ENCODE data around the gene LCOR. TPM values are rescaled to one million over a fixed set of nuclear protein-coding genes. Genes with fewer than 3 reads are reported as not detected.

LCOR gene
- total and polyA plus RNA-seq, 2 donors (not counting 1 experiment from before 2014, with no cell fraction given) = 15.0 to 15.7 TPM

- Histone ChIP-seq H3K4me1 (ENCODE audit: control insufficient read depth, extremely low read depth, insufficient read depth, low read length) (peaks cover 5% of the 10 kb centered on the region), H3K36me3 (ENCODE audit: control insufficient read depth, insufficient read depth, low read length) (no peaks in the 10 kb centered on the region), H3K27me3 (ENCODE audit: control insufficient read depth, insufficient read depth, low read length) (no peaks in the 10 kb centered on the region), H3K4me3 (replicated peaks in 1 of 4; ENCODE audit: control extremely low read depth in 1 of 4, insufficient read depth in 1 of 4, low read depth in 3 of 4, low read length in 4 of 4) (peak overlapping the region in 2 of 4 experiments; percentile 31 to 33), H3K9ac (ENCODE audit: insufficient read depth, low read length) (no peak overlapping the region), H3K9me3 (ENCODE audit: control insufficient read depth, insufficient read depth, low read depth, low read length) (no peaks in the 10 kb centered on the region), H2AFZ (ENCODE audit: low read length) (no peak overlapping the region), H3K79me2 (ENCODE audit: control insufficient read depth, insufficient read depth, low read length) (no peaks in the 10 kb centered on the region), H4K20me1 (ENCODE audit: control insufficient read depth, extremely low read depth, insufficient read depth, low read length) (no peaks in the 10 kb centered on the region), H3K27ac (ENCODE audit: insufficient read depth, low read length) (peak overlapping the region; percentile 71), H3K4me2 (ENCODE audit: extremely low read depth, insufficient read depth, low read length) (peak overlapping the region; percentile 83)
- TF ChIP-seq EZH2 (IDR thresholded peaks at IDR 0.05; ENCODE audit: low read length, missing control alignments) = no peak
- TF ChIP-seq CTCF (conservative IDR thresholded peaks at IDR 0.05 in 1 of 2, IDR thresholded peaks at IDR 0.05 in 1 of 2; ENCODE audit: low read depth in 1 of 2, low read length in 2 of 2) = no peak
- peak; percentile 58 to 59 for DNase-seq (ENCODE audit: low read depth in 2 of 2)
Measured at GRCh38 chr10:97023401-97024167, 191.5 kb downstream of the LCOR start.

GRCh38 chr10:97024168-97025073 lies 192.3 kb downstream of the LCOR start:
- H3K27me3 ChIP-seq (ENCODE audit: control insufficient read depth, insufficient read depth, low read length) = no peaks in the 10 kb centered on the region
- DNase-seq (ENCODE audit: low read depth in 2 of 2) = peak; percentile 76 to 89
- H3K9me3 ChIP-seq (ENCODE audit: control insufficient read depth, insufficient read depth, low read depth, low read length) = no peaks in the 10 kb centered on the region
- H3K36me3 ChIP-seq (ENCODE audit: control insufficient read depth, insufficient read depth, low read length) = no peaks in the 10 kb centered on the region
- peak overlapping the region; percentile 71 for H3K27ac ChIP-seq (ENCODE audit: insufficient read depth, low read length)
- peak overlapping the region in 2 of 4 experiments; percentile 31 to 33 for H3K4me3 ChIP-seq (replicated peaks in 1 of 4; ENCODE audit: control extremely low read depth in 1 of 4, insufficient read depth in 1 of 4, low read depth in 3 of 4, low read length in 4 of 4)
- H4K20me1 ChIP-seq (ENCODE audit: control insufficient read depth, extremely low read depth, insufficient read depth, low read length) = no peaks in the 10 kb centered on the region
- peak overlapping the region; percentile 83 for H3K4me2 ChIP-seq (ENCODE audit: extremely low read depth, insufficient read depth, low read length)
- no peak overlapping the region for H3K9ac ChIP-seq (ENCODE audit: insufficient read depth, low read length)
- H2AFZ ChIP-seq (ENCODE audit: low read length) = no peak overlapping the region
- peaks cover 5% of the 10 kb centered on the region for H3K4me1 ChIP-seq (ENCODE audit: control insufficient read depth, extremely low read depth, insufficient read depth, low read length)
- TF ChIP-seq CTCF (conservative IDR thresholded peaks at IDR 0.05 in 1 of 2, IDR thresholded peaks at IDR 0.05 in 1 of 2; ENCODE audit: low read depth in 1 of 2, low read length in 2 of 2) (no peak), EZH2 (IDR thresholded peaks at IDR 0.05; ENCODE audit: low read length, missing control alignments) (no peak)
- H3K79me2 ChIP-seq (ENCODE audit: control insufficient read depth, insufficient read depth, low read length) = no peaks in the 10 kb centered on the region

GRCh38 chr10:97025613-97026242 lies 193.6 kb downstream of the LCOR start:
- peak; percentile 40 to 66 for DNase-seq (ENCODE audit: low read depth in 2 of 2)
- Histone ChIP-seq H3K4me1 (ENCODE audit: control insufficient read depth, extremely low read depth, insufficient read depth, low read length) (peaks cover 5% of the 10 kb centered on the region), H3K79me2 (ENCODE audit: control insufficient read depth, insufficient read depth, low read length) (no peaks in the 10 kb centered on the region), H3K27ac (ENCODE audit: insufficient read depth, low read length) (no peak overlapping the region), H3K36me3 (ENCODE audit: control insufficient read depth, insufficient read depth, low read length) (no peaks in the 10 kb centered on the region), H3K4me3 (replicated peaks in 1 of 4; ENCODE audit: control extremely low read depth in 1 of 4, insufficient read depth in 1 of 4, low read depth in 3 of 4, low read length in 4 of 4) (no peak overlapping the region), H2AFZ (ENCODE audit: low read length) (no peak overlapping the region), H3K4me2 (ENCODE audit: extremely low read depth, insufficient read depth, low read length) (no peak overlapping the region), H3K27me3 (ENCODE audit: control insufficient read depth, insufficient read depth, low read length) (no peaks in the 10 kb centered on the region), H4K20me1 (ENCODE audit: control insufficient read depth, extremely low read depth, insufficient read depth, low read length) (no peaks in the 10 kb centered on the region), H3K9me3 (ENCODE audit: control insufficient read depth, insufficient read depth, low read depth, low read length) (no peaks in the 10 kb centered on the region), H3K9ac (ENCODE audit: insufficient read depth, low read length) (no peak overlapping the region)
- no peak for TF ChIP-seq EZH2 (IDR thresholded peaks at IDR 0.05; ENCODE audit: low read length, missing control alignments)
- TF ChIP-seq CTCF (conservative IDR thresholded peaks at IDR 0.05 in 1 of 2, IDR thresholded peaks at IDR 0.05 in 1 of 2; ENCODE audit: low read depth in 1 of 2, low read length in 2 of 2) = peak; percentile 43 to 66

Measured in fibroblast of lung (primary cell).